ENCODE results near the gene MSI2.
"Not testable (repeated sequence)": the region's sequence is repeated elsewhere in the genome, so short reads cannot be mapped to it uniquely, and the experiment has no call there.

Gene MSI2

DNA sequence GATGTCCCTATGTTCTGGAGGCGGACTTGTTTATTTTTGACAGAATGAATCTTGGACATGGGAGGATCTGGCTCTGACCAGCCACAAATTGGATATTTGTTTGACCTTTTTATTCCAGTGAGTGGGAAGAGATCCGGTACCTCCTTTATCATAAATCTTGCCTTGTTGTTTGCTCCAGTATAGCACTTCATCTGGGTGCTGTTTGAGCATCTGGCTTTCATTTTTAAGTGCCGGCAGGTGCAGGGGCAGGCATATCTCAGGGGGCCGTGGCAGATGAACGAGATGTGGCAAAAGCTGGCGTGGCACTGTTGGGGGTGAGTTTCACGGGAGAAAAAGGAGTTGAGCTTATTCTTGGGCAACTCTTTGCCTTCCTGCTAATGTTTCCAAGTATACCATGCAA lies 37.8 kb downstream of the MSI2 start:
- DNase-seq: no peak

DNA sequence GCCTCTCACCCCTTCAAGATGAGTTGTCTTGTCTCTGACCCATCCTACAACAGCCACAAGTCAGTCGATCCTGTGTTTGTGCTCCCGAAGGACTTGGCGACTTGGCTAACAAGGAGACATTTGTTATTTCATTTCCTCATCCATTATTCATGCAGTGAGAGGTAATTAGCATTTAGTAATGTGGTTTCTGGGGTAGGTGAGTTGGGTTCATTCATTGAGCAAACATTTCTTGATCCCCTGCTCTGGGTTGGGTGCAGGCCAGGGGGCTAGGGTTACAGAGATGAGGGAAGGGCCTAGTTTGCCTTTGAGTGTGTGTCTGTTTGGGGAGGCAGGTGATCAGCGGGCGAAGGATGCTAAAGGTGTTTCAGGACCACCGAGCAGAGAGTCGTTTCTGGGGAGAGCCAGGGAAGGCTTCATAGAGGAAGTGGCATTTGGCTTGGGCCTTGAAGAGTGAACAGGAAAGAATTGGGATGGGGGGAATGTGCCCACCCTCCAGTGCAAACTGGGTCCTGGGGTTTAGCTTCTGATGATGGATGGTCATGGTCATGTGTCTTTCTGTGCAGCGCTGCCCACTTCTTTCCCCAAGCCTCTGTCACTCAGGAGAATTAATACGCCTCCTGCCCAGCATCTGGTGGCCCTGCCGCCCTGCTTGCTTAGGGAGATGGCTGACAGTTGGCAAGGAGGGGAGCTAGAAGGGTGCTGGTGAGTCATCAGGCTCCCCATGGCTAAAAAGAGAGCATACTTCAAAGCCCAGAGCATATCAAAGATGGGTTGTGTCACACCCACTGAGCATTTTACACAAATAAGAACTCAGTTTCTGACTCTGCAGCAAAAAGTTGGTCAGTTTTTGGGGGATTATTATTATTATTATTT lies 38.5 kb downstream of the MSI2 start:
- no peak for DNase-seq

- no peak for DNase-seq
Observed at GRCh38 chr17:57295526-57296023, 39.3 kb downstream of the MSI2 start.

DNA sequence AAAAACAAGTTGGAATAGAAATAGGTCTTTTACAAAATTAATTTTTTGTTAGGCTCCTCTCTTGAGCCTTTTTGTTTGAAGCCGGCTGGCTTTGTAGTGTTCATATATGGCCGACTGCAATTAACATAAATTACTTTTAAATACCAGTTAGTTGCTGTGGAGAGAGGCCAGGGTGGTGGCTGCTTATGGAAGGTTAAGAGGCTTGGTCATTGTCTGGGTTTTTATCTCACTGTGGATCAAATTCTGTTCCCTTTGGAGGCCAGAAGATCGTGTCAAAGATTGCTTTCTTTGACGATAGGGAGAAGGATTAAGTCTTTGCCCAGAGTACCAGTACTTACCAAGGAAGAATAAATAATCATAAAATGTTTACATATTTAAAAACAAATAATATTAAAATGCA lies 39.9 kb downstream of the MSI2 start:
- DNase-seq: no peak

GRCh38 chr17:57299176-57299575 lies 42.9 kb downstream of the MSI2 start:
- no peak for DNase-seq

GRCh38 chr17:57300592-57300991 lies 44.3 kb downstream of the MSI2 start:
- not testable (repeated sequence) for DNase-seq

- no peak for DNase-seq
Observed at GRCh38 chr17:57302690-57303465, 46.6 kb downstream of the MSI2 start.

DNA sequence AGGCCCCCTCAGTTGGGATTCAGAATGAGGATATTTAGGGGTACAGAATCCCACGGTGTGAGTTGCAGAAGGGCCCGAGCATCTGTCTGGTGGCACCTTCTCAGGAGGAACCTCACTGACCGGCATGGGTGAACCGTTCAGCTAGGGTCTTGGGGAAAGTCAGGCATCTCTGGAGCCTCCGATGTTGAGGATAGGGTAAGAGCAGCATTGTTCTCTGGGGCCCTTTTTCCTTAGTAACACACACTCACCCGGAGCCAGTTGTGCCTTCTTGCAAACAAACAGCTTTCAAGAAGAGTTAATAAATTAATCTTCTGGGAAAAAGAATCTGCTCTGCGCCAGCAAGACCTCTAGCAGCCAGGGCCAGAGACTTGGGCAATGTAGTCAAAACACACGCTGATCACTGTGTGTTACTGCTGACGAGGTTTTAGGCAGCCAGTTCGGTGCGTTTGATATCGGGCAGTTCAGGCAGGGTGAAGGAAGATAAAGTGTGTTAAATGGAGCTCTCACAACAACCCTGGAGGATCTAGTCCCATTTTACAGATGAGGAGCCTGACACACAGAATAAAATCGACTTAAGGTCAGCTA lies 48.9 kb downstream of the MSI2 start:
- DNase-seq: no peak

- no peak for DNase-seq
Observed at GRCh38 chr17:57305908-57306504, 49.7 kb downstream of the MSI2 start.

GRCh38 chr17:57308543-57309186 lies 52.3 kb downstream of the MSI2 start:
- no peak for DNase-seq

- no peak for DNase-seq
Observed at GRCh38 chr17:57309479-57309878, 53.2 kb downstream of the MSI2 start.

DNA sequence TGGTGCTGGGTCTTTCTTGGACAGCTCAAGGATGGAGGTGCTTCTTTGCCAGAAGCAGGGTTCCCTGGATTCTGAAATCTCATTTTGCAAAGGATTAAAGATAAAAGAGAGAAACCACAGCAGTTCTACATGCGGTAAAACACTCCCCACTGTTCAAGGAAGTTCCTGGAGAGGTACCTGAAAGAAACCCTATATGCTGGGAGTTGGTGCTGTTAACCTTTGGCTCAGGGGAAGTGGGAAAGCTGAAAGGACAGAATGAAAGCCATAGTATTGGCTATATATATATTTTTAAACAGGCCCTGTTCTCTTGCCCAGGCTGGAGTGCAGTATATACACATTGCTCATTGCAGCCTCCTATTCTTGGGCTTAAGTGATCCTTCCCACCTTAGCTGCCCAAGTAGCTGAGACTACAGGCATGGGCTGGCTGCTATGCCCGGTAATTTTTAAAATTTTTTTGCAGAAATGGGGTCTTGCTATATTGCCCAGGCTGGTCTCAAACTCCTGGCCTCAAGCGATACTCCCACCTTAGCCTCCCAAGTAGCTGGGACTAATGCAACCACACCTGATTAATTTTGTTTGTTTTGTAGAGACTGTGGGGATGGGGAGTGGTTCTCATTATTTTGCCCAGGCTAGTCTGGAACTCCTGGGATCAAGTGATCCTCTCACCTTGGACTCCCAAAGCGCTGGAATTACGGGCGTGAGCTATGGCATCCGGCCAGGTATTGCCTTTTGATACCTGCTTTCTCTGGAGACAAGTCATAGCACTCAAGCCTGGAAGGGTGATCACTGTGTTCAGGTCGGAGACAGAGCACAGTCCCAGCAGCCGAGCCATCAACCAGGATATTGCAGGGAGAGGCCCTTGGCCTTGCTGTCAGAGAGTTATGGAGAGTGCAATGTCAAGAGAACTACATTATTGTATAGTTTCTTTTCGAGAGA lies 55.2 kb downstream of the MSI2 start:
- no peak for DNase-seq

DNA sequence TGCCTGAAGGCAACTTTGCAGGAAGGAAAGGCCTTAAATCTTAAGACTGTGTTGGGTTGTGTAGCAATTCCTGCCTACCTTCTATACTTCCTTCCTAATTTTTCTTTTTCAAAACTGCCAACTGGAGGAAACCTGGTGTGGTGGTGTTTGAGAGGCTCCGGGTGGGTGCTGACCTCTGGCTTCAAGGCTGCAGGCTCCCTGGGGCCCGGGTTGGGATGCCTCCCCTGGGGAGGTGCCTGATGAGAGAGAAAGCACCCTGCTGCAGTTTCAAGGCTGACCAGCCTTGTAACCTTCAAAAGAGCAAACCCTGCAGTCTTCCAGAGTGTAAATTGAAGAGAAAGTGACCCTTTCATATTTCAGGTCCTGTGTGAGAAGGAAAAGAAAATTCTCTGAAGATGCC lies 55.9 kb downstream of the MSI2 start:
- DNase-seq: no peak

DNA sequence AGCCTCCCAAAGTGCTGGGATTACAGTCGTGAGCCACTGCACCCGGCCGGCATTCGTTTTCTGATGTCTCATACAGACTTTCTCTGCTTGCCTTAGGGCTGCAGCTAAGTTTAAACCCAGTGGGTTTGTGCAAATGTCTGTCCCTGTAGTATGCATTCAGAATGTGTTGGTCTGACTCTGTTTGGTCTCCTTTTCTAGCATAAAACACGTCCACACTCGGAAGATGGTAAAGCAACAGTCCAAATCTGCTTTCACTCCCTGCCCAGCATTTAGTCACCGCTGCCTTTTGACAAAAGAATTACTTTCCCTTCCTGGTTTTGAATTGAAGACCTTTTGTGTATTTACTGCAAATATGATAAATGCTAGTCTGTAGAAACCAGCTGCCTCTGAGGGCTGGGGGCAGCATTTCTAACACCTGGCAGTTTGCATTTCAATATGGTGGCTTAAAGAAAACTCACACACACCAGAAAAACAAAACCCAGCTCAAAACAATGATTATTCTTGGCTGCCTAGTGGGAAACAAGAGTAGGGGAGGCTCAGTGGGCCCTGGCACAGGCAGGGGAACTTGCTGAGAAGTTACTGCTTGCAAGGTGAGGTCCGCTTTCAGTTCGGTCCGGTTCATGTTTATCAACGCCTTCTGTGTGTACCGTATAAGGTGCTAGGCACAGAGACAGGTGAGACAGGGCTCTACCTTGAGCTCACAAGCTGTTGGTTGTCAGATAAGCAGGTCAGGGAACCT lies 56.9 kb downstream of the MSI2 start:
- DNase-seq: no peak

- DNase-seq: no peak
Observed at GRCh38 chr17:57315061-57316015, 59.0 kb downstream of the MSI2 start.

- DNase-seq: no peak
Observed at GRCh38 chr17:57316361-57316760, 60.0 kb downstream of the MSI2 start.

DNA sequence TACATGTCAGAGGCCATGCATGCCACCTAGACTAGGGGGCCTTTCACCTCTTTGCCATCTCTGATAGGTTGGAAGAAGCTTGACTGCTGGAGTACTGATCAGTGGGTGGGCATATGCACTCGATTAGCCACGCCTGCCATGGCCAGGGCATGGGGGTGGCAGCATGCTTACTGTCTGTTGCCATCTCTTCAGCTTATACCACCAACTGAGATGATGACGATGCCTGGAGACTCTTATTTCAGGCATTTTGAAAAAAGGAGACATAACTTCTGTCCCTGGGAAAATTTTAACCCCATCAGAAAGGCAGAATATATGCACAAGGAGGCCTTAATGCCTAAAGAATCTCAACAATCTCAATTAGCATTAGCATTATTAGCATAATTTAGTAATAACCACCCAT lies 60.8 kb downstream of the MSI2 start:
- DNase-seq: no peak

DNA sequence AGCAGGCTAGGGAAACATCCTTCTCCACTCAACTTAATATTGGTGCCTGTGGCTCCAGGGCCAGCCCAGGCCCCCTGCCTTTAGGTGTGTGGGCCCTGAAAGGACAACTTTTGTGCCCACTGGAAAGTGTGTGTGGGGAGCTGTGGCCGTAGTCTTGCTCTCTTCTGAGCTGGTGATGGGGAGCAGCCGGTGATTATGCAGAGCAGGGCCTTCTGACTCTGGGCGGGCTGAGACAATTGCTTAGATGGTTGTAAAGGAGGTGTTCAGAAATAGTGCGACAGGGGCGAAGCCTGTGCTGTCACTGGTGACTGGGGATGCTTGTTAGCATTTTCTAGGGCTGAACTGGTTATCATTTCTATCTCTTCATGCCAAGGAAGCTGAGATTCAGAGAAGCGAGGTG lies 62.6 kb downstream of the MSI2 start:
- no peak for DNase-seq

DNA sequence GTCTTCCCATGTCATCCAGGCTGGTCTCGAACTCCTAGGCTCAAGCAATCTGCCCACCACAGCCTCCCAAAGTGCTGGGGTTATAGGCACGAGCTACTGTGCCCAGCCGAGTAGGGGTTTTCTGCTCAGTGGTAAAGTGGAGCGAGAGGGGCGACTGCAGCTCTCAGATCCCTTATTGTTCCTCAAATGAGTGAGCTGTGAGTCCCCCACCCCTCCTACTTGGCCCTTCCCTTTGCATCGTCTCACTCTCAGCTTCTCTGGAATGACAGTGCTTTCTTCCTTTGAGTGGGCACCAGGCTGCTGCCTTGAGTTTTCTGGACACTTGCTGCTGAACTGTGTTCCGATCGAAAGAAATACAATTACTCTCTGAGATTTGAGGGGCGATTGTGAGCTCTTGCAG lies 63.5 kb downstream of the MSI2 start:
- DNase-seq: no peak

- no peak for DNase-seq
Observed at GRCh38 chr17:57323391-57323790, 67.1 kb downstream of the MSI2 start.

Measured in Kasumi-1 (cell line).